Activated CD4-positive, alpha-beta memory T cell treated with anti-CD3 and anti-CD28 coated beads for 36 hours (primary cell): ENCODE data around the gene C4orf17. TPM values are rescaled to one million over a fixed set of nuclear protein-coding genes. Genes with fewer than 3 reads are reported as not detected.
A peak's percentile ranks its signal among the peaks of the same experiment; 100 is the strongest.
"Not testable (repeated sequence)": the region's sequence is repeated elsewhere in the genome, so short reads cannot be mapped to it uniquely, and the experiment has no call there.

Experiments
- CTCF ChIA-PET: fragments of 350-600 bp; sonication (Branson Sonifier 250); formaldehyde crosslinking; loops from one replicate; lab custom pipeline; 2021; ENCODE audit warnings: antibody characterized with exemption, inconsistent platforms; lab: Charles Lee
- POLR2A ChIA-PET: fragments of 350-600 bp; sonication (Branson Sonifier 250); formaldehyde crosslinking; loops from one replicate; lab custom pipeline; 2021; ENCODE audit warnings: antibody characterized with exemption; lab: Charles Lee
- DNase-seq: peaks from one replicate; pipeline ENCODE4 v3.0.0-alpha.2; 2020
- H3K27ac Mint-ChIP-seq: one replicate; pipeline ENCODE4 v1.8.0; 2021; ENCODE audit warnings: mixed read lengths
- H3K27me3 Mint-ChIP-seq: one replicate; pipeline ENCODE4 v1.8.0; 2021; ENCODE audit warnings: mixed read lengths
- H3K36me3 Mint-ChIP-seq: one replicate; pipeline ENCODE4 v1.8.0; 2021; ENCODE audit warnings: mixed read lengths
- H3K4me1 Mint-ChIP-seq: one replicate; pipeline ENCODE4 v1.8.0; 2021; ENCODE audit warnings: low read depth, mixed read lengths
- H3K4me3 Mint-ChIP-seq: one replicate; pipeline ENCODE4 v1.8.0; 2021; ENCODE audit warnings: mild to moderate bottlenecking, mixed read lengths
- H3K9me3 Mint-ChIP-seq: one replicate; pipeline ENCODE4 v1.8.0; 2021; ENCODE audit warnings: mixed read lengths
- intact Hi-C: fragments of 100-400 bp; cut with micrococcal nuclease; formaldehyde crosslinking; loops from one replicate; pipeline ENCODE4 v1.15.1; 2023
- total RNA-seq, 2 experiments: library from RNA; stranded (reverse); gene quantifications; one replicate each; pipeline ENCODE4 v1.2.3, GENCODE V29; 2021

The C4orf17 gene
- not detected for total RNA-seq

DNA sequence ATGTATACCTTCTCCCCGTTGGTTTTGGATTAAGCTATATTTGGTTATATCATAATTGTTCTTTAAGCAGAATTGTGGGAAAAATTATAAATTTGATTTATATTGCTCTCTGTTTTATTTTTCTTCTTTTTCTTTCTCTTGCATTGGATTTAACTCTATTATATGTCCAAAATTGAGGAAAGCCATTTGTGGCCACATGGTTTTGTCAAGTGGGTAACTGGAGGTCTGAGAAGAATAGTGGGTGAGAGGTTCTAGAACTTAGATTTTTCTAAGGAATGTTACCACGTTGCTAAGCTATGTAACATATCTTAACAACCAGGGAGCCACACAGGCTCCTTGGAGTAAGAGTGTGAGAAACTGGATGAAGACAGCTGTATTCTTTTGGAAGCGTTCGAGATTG is at the start of gene C4orf17:
C4orf17 (plus strand) TSS at position 301 of the 400 bp plus-strand sequence. CDS start 2,061 bp downstream, outside the sequence.
- Mint-ChIP-seq H3K36me3 (no peaks in the 10 kb centered on the region), H3K4me1 (peaks cover 34% of the 10 kb centered on the region), H3K27me3 (peaks cover 3% of the 10 kb centered on the region), H3K9me3 (no peaks in the 10 kb centered on the region), H3K27ac (no peak within 1 kb of the TSS), H3K4me3 (no peak within 1 kb of the TSS)
- DNase-seq: no peak
- intact Hi-C loops: no loop called here
- CTCF ChIA-PET: no interaction called here
- POLR2A ChIA-PET: no interaction called here

DNA sequence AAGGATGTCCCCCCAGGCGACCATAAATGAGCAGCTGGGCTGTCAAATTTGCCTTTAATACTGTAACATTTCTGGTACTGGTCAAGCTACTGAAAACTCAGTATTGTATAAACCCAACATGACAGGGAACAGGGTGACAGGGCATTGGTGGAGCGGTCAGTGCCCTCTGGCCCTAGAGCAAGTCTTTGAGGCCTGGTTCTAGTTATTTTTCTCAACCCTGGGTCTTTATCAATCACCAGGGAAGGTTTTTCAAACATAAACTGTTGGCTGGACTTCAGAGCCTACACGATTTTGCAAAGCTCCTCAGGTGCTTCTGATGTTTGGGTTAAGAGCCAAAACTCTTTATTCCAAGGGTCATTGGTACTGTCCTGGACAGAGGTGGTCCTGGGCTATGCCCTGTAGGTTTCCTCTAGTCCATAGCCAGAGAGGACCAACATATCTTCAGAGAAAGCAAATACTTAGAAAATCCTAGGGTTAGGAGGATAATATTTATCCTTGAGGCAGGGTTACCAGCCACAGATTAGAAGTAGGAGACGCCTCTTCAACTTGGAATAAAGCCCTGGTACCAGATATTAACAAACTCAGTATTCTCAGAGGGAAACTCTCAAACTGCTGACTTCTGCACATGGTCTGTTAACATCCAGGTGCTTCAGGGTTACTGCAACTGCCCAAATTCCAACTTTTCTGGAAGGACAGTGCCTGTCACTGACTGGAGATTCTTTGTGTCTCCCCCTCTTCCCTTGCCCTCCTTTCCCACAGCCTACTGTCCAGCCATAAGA is 49.0 kb upstream of the C4orf17 start:
- Mint-ChIP-seq H3K27ac (no peak overlapping the region), H3K4me3 (no peak overlapping the region), H3K27me3 (peaks cover 5% of the 10 kb centered on the region), H3K4me1 (no peaks in the 10 kb centered on the region), H3K9me3 (no peaks in the 10 kb centered on the region), H3K36me3 (no peaks in the 10 kb centered on the region)
- intact Hi-C loops: loop anchor here (2.0 to 5.0 kb wide), 2 partner anchors 345 to 467 kb away; partner anchors contain the start of gene METAP1
- CTCF ChIA-PET: interaction anchor here (0.7 to 3.5 kb wide), 9 partner anchors 10 to 520 kb away, joined by 3 to 17 read pairs (median 7); no protein-coding TSS in a partner anchor
- POLR2A ChIA-PET: no interaction called here
- no peak for DNase-seq

DNA sequence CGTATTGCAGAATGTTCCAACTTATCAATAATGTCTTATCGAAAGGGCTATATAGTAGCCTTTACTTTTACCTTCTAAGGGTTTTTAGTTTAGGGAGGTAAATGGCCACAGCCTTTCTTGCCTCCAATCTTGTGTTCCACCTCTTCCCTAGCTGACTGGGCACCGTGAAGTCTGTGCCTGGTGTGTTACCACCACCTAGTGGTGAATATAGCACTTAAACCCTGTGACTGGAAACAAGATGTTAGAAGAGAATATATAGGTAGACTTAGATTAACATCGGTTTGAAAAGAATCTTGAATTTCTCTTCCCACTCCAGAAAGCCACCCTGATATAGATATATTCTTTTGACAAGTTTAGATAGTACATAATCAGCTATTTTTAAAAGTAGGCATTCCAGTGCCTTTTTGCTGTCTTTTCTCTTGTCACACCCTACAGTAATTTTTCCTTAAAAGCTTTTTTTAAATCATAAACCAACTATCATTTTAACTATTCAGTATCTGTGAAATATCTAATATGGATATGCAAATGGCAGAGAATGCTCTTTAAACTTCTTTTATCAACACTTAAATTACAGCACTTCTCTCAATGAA is 47.9 kb upstream of the C4orf17 start:
- Mint-ChIP-seq H3K9me3 (no peaks in the 10 kb centered on the region), H3K4me1 (no peaks in the 10 kb centered on the region)

DNA sequence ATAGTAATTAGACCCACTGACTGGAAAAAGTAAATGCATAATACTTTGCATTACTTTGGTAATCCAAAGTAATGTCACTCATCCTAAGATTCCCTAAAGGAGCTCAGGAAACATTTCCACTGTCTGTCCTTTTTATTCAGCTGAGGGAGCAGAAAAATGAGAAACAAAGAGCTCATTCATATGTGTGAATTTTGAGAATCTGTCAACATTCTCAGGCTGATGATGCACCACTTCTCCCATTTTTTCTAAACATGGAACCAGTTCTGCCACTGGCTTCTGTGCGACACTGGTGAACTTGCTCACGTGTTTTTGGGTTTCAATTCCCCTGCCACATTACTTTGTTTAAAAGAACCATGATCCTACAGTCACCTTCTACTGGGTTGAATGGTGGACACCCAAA is 47.3 kb upstream of the C4orf17 start:
- POLR2A ChIA-PET: interaction anchor here (0.8 kb wide), 1 partner anchor 53 kb away, joined by 3 read pairs; no protein-coding TSS in a partner anchor
- Mint-ChIP-seq H3K4me3 (no peak overlapping the region), H3K4me1 (no peaks in the 10 kb centered on the region), H3K9me3 (no peaks in the 10 kb centered on the region), H3K36me3 (no peaks in the 10 kb centered on the region), H3K27me3 (peaks cover 4% of the 10 kb centered on the region), H3K27ac (no peak overlapping the region)
- intact Hi-C loops: loop anchor here (1.0 to 5.0 kb wide), 3 partner anchors 58 to 469 kb away; partner anchors contain the start of gene METAP1
- CTCF ChIA-PET: interaction anchor here (0.9 to 3.5 kb wide), 16 partner anchors 8 to 1315 kb away, joined by 3 to 17 read pairs (median 6); partner anchors contain the start of gene METAP1
- no peak for DNase-seq

More for the DNA sequence above, 47.9 kb upstream of the C4orf17 start:
- CTCF ChIA-PET: interaction anchor here (0.7 to 3.5 kb wide), 20 partner anchors 9 to 1314 kb away, joined by 3 to 17 read pairs (median 4); partner anchors contain the start of gene METAP1
- Mint-ChIP-seq H3K27ac (no peak overlapping the region), H3K4me3 (no peak overlapping the region), H3K36me3 (no peaks in the 10 kb centered on the region), H3K27me3 (peaks cover 5% of the 10 kb centered on the region)
- intact Hi-C loops: loop anchor here (1.0 to 5.0 kb wide), 3 partner anchors 58 to 468 kb away; partner anchors contain the start of gene METAP1
- DNase-seq: peak; percentile 63
- POLR2A ChIA-PET: interaction anchor here (0.8 kb wide), 1 partner anchor 52 kb away, joined by 3 read pairs; no protein-coding TSS in a partner anchor

DNA sequence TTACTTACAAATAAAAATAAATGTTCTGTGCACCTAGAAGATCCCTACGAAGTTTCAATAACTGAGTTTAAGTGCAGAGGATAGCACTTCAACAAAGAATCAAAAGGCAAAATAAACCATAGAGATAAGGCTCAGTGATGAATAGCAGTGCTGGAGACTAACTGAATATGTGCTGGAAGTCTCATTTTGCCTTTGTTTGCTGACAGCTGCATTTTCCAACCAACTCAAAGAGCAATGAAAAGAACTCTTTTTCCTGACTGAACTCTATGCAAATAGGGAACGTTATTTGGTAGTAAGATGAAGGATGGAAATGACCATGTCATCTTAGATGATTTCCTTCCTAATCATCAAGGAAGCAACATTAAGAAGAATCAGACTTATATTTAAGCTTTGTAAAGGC is 42.9 kb upstream of the C4orf17 start:
- Mint-ChIP-seq H3K36me3 (no peaks in the 10 kb centered on the region), H3K27ac (no peak overlapping the region), H3K9me3 (no peaks in the 10 kb centered on the region), H3K4me1 (no peaks in the 10 kb centered on the region), H3K27me3 (peaks cover 7% of the 10 kb centered on the region), H3K4me3 (no peak overlapping the region)
- ChIA-PET CTCF (no interaction called here), POLR2A (no interaction called here)
- no peak for DNase-seq
- intact Hi-C loops: no loop called here

DNA sequence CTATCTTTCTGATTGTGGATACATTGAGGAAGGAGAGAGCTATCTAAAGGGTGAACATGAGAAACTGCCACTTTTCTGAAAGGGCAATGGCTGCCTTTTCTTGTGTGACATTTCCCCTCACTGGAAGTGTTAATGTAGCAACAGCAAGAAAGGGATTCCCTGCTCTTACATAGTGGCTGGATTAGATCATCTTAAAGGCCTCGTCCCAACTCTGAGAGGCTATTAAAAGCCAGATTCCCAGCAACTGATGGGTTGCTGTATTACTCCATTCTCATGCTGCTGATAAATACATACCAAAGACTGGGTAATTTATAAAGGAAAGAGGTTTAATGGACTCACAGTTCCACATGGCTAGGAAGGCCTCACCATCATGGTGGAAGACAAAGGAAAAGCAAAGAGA is 41.9 kb upstream of the C4orf17 start:
- ChIA-PET POLR2A (no interaction called here), CTCF (interaction anchor here (0.7 kb wide), 1 partner anchor 16 kb away, joined by 3 read pairs; no protein-coding TSS in a partner anchor)
- no peak overlapping the region for H3K27ac Mint-ChIP-seq
- no peak overlapping the region for H3K4me3 Mint-ChIP-seq
- H3K9me3 Mint-ChIP-seq: no peaks in the 10 kb centered on the region
- H3K4me1 Mint-ChIP-seq: no peaks in the 10 kb centered on the region
- no peaks in the 10 kb centered on the region for H3K36me3 Mint-ChIP-seq
- no peak for DNase-seq
- intact Hi-C loops: no loop called here
- H3K27me3 Mint-ChIP-seq: peaks cover 7% of the 10 kb centered on the region

DNA sequence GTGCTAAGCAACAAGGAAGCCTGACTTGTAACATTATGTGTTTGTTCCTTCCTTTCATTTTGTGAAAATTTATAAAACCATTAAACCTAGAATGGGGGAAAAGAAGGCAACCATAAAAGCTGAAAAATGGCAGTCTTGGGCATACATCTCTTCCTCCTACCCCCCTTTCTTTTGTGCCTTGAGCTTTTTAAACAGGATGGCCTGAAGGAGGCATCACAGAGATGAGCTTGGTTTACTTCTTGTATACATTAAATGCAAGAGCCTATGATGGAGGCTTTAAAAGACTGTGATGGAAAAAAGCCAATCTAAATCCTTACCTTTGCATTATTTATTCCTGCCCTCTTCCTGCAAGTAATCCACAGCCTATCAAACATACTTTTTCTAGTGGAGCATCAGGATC is 39.5 kb upstream of the C4orf17 start:
- no peaks in the 10 kb centered on the region for H3K9me3 Mint-ChIP-seq
- H3K27ac Mint-ChIP-seq: no peak overlapping the region
- CTCF ChIA-PET: interaction anchor here (1.1 to 2.3 kb wide), 2 partner anchors 8 to 10 kb away, joined by 3 to 10 read pairs; no protein-coding TSS in a partner anchor
- H3K4me1 Mint-ChIP-seq: no peaks in the 10 kb centered on the region
- no peak overlapping the region for H3K4me3 Mint-ChIP-seq
- H3K36me3 Mint-ChIP-seq: no peaks in the 10 kb centered on the region
- DNase-seq: no peak
- H3K27me3 Mint-ChIP-seq: peaks cover 3% of the 10 kb centered on the region
- POLR2A ChIA-PET: interaction anchor here (0.6 kb wide), 1 partner anchor 1034 kb away, joined by 4 read pairs; no protein-coding TSS in a partner anchor
- intact Hi-C loops: no loop called here

DNA sequence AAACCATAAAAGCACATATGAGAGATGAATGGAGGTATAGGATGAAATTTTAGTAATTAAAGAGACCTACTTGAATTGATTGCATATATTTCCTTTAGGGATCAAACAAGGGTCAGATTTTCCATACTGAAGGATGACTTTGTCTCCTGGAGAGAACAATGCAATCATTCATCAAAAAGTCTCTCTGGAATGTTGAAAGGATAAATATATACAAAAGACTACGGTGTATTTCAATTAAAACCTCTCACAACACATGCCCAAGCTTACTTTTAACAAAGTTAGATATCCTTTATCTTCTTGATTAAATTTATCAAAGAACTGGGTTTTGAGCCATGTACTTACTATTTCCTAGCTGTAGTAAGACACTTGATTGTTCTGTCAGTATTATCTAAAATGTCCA is 38.9 kb upstream of the C4orf17 start:
- peaks cover 3% of the 10 kb centered on the region for H3K27me3 Mint-ChIP-seq

DNA sequence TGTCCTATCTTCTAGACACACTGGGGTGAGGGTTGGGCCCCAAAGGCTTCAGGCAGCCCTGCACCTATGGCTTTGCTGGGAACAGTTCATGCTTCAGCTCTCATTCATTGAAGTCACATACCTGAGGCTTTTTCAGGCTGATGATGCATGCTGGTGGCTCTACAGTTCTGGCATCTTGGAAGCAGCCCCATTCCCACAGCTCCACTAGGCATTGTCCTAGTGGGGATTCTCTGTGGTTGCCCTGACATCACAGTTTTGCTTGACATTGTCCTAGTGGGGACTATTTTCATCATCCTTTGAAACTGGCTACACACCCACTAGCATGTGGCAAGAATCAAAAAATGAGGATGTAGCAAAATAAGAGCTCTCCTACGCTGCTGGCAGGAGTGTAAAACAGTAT is 37.7 kb upstream of the C4orf17 start:
- Mint-ChIP-seq H3K4me3 (no peak overlapping the region), H3K4me1 (no peaks in the 10 kb centered on the region), H3K27me3 (peaks cover 3% of the 10 kb centered on the region), H3K9me3 (no peaks in the 10 kb centered on the region), H3K27ac (no peak overlapping the region), H3K36me3 (no peaks in the 10 kb centered on the region)
- CTCF ChIA-PET: interaction anchor here (1.1 to 2.3 kb wide), 3 partner anchors 10 to 13 kb away, joined by 3 to 14 read pairs (median 10); no protein-coding TSS in a partner anchor
- DNase-seq: no peak
- intact Hi-C loops: no loop called here
- POLR2A ChIA-PET: no interaction called here

More for the DNA sequence above, 38.9 kb upstream of the C4orf17 start:
- DNase-seq: no peak
- no peaks in the 10 kb centered on the region for H3K4me1 Mint-ChIP-seq
- no peaks in the 10 kb centered on the region for H3K36me3 Mint-ChIP-seq
- intact Hi-C loops: no loop called here
- no peaks in the 10 kb centered on the region for H3K9me3 Mint-ChIP-seq
- H3K27ac Mint-ChIP-seq: no peak overlapping the region
- H3K4me3 Mint-ChIP-seq: no peak overlapping the region
- ChIA-PET CTCF (interaction anchor here (1.1 to 2.3 kb wide), 2 partner anchors 9 to 11 kb away, joined by 3 to 10 read pairs; no protein-coding TSS in a partner anchor), POLR2A (no interaction called here)

DNA sequence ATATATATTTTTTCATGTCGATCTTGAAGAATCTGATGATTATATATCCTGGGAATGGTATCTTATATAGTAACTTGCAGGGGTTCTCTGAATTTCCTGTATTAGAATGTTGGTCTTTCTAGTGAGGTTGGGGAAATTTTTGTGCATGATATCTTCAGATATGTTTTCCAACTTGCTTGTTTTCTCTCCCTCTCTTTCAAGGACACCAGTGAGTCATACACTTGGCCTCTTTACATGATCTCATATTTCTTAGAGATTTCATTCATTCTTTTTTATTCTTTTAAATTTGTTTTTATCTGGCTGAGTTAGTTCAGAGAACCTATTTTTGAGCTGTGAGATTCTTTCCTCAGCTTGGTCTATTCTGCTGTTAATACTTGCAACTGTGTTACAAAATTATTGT is 27.2 kb upstream of the C4orf17 start:
- no peak overlapping the region for H3K4me3 Mint-ChIP-seq
- H3K9me3 Mint-ChIP-seq: peaks cover 32% of the 10 kb centered on the region
- intact Hi-C loops: no loop called here
- no peak for DNase-seq
- POLR2A ChIA-PET: no interaction called here
- H3K27me3 Mint-ChIP-seq: peaks cover 1% of the 10 kb centered on the region
- no peak overlapping the region for H3K27ac Mint-ChIP-seq
- peaks cover 12% of the 10 kb centered on the region for H3K36me3 Mint-ChIP-seq
- H3K4me1 Mint-ChIP-seq: no peaks in the 10 kb centered on the region
- CTCF ChIA-PET: no interaction called here

DNA sequence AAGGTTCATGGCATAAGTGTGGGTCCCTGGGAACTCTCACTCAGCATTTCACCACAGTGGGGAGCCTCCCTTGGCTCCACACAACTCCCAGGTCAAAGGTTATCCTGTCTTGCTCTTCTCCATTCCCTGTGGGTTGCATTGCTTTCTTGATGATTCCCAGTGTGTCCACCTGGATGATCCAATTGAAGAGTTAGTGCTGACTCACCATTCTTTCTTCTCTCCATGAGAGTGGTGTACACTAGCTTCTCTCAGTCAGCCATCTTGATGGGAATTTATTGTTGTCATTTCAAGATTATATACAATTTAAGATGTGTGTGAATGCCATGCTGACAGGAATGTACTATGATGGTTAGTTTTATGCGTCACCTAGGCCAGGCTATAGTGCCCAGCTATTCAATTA is 25.6 kb upstream of the C4orf17 start:
- Mint-ChIP-seq H3K9me3 (peaks cover 35% of the 10 kb centered on the region), H3K4me1 (no peaks in the 10 kb centered on the region), H3K27ac (no peak overlapping the region), H3K4me3 (no peak overlapping the region), H3K27me3 (peaks cover 8% of the 10 kb centered on the region), H3K36me3 (peaks cover 15% of the 10 kb centered on the region)
- CTCF ChIA-PET: no interaction called here
- intact Hi-C loops: no loop called here
- POLR2A ChIA-PET: no interaction called here
- no peak for DNase-seq

DNA sequence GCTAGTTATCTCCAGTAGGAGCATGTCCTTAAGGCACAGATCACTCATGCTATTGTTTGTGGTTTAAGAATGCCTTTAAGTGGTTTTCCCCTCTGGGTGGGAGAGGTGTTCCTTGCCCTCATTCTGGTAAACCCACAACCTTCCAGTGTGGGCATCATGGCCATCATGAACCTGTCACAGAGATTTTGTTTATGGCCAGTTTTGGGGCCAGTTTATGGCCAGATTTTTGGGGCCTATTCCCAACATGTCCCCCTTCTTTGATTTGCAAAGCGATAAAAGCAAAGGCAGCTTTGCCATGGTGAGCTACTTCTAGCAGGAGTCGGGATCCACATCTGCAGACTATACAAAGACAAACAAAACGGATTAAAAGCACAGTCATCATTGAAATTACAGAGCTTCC is 24.2 kb upstream of the C4orf17 start:
- H3K36me3 Mint-ChIP-seq: peaks cover 15% of the 10 kb centered on the region
- POLR2A ChIA-PET, intact Hi-C loops, DNase-seq, H3K27ac Mint-ChIP-seq, H3K27me3 Mint-ChIP-seq, H3K4me1 Mint-ChIP-seq, H3K4me3 Mint-ChIP-seq: not testable (repeated sequence)
- H3K9me3 Mint-ChIP-seq: peaks cover 35% of the 10 kb centered on the region
- CTCF ChIA-PET: interaction anchor here (1.2 kb wide), 1 partner anchor 14 kb away, joined by 3 read pairs; no protein-coding TSS in a partner anchor
